Measurements from ENCODE around the gene AKAP12. TPM values are rescaled to one million over a fixed set of nuclear protein-coding genes. Genes with fewer than 3 reads are reported as not detected.

The AKAP12 gene
- total and polyA plus RNA-seq, 12 donors, result 5.7 to 43.3 (median 12.2) TPM

- Histone ChIP-seq H3K27ac (no peak overlapping the region), H3K27me3 (peaks cover 0 to 5% (median 0%) of the 10 kb centered on the region in 7 donors), H3K4me1 (no peaks in the 10 kb centered on the region), H3K36me3 (no peaks in the 10 kb centered on the region), H3K4me3 (no peak overlapping the region), H3K9me3 (no peaks in the 10 kb centered on the region)
- intact Hi-C loops (cut with DNase I), result no loop called here
- no peak for DNase-seq
- WGBS, 2 donors, result 94 to 95% methylated on average over 7 of the region's 7 CpGs
- ATAC-seq, result no peak
- no peak for TF ChIP-seq CTCF (IDR thresholded peaks at IDR 0.05)
Observed at GRCh38 chr6:151233731-151234130, 6.0 kb upstream of the AKAP12 start.

GRCh38 chr6:151236668-151237401 is 2.9 kb upstream of the AKAP12 start:
- Histone ChIP-seq H3K36me3 (no peaks in the 10 kb centered on the region), H3K4me3 (no peak overlapping the region), H3K27me3 (peaks cover 0 to 34% (median 7%) of the 10 kb centered on the region in 7 donors), H3K4me1 (peaks cover 2 to 21% (median 10%) of the 10 kb centered on the region in 9 donors), H3K27ac (no peak overlapping the region), H3K9me3 (no peaks in the 10 kb centered on the region)
- intact Hi-C loops (cut with DNase I), result loop anchor here in 1 of 10 donors (5.0 kb wide), 1 partner anchor 85 kb away; no protein-coding TSS in a partner anchor
- 89 to 90% methylated on average over 6 of the region's 6 CpGs for WGBS, 2 donors
- DNase-seq, result no peak
- ATAC-seq, result no peak
- TF ChIP-seq CTCF (IDR thresholded peaks at IDR 0.05), result no peak

GRCh38 chr6:151240036-151240685 is 394 bp downstream of the AKAP12 start:
- intact Hi-C loops (cut with DNase I), result loop anchor here in 8 of 10 donors (2.0 to 10.0 kb wide), 8 partner anchors 57 to 225 kb away; no protein-coding TSS in a partner anchor
- WGBS, 2 donors, result 0% methylated on average over 55 to 60 of the region's 60 CpGs
- H3K9me3 ChIP-seq, result no peaks in the 10 kb centered on the region
- ATAC-seq (peak; percentile 88 to 94 (median 91)), DNase-seq (peak; percentile 76 to 84)
- H3K4me3 ChIP-seq, result peak overlapping the region; percentile 68 to 94 (median 77)
- peak overlapping the region; percentile 77 to 89 (median 84) for H3K27ac ChIP-seq
- peaks cover 4 to 32% (median 11%) of the 10 kb centered on the region in 9 donors for H3K4me1 ChIP-seq
- peaks cover 0 to 57% (median 7%) of the 10 kb centered on the region in 7 donors for H3K27me3 ChIP-seq
- TF ChIP-seq CTCF (IDR thresholded peaks at IDR 0.05), result peak in 3 of 9 donors; percentile 35 to 37 (median 35)
- no peaks in the 10 kb centered on the region for H3K36me3 ChIP-seq

- H3K27ac ChIP-seq, result peak overlapping the region; percentile 77 to 89 (median 84)
- peak; percentile 38 to 70 (median 45) for ATAC-seq
Observed at GRCh38 chr6:151240791-151241642, 1.2 kb downstream of the AKAP12 start.

More at GRCh38 chr6:151240791-151241642, 1.2 kb downstream of the AKAP12 start:
- H3K4me3 ChIP-seq, result peak overlapping the region; percentile 68 to 94 (median 77)
- intact Hi-C loops (cut with DNase I), result loop anchor here in 8 of 10 donors (2.0 to 10.0 kb wide), 8 partner anchors 56 to 226 kb away; no protein-coding TSS in a partner anchor
- peaks cover 4 to 32% (median 11%) of the 10 kb centered on the region in 9 donors for H3K4me1 ChIP-seq
- 1% methylated on average over 68 of the region's 68 CpGs for WGBS, 2 donors
- no peak for TF ChIP-seq CTCF (IDR thresholded peaks at IDR 0.05)
- no peaks in the 10 kb centered on the region for H3K9me3 ChIP-seq
- no peaks in the 10 kb centered on the region for H3K36me3 ChIP-seq
- DNase-seq, result peak; percentile 29 to 38
- H3K27me3 ChIP-seq, result peaks cover 0 to 57% (median 7%) of the 10 kb centered on the region in 7 donors

All from heart right ventricle (tissue), 16 donors.